Measurements from ENCODE around the gene KIF12. TPM values are rescaled to one million over a fixed set of nuclear protein-coding genes. Genes with fewer than 3 reads are reported as not detected.

Gene KIF12
- total RNA-seq, 2 experiments from 2014 or later = not detected

GRCh38 chr9:114140850-114141249, 41.8 kb upstream of the KIF12 start:
- Mint-ChIP-seq H3K4me3 (no peak overlapping the region), H3K27me3 (peaks cover 6% of the 10 kb centered on the region), H3K4me1 (ENCODE audit: low read depth) (no peaks in the 10 kb centered on the region), H3K27ac (no peak overlapping the region), H3K9me3 (no peaks in the 10 kb centered on the region), H3K36me3 (ENCODE audit: low read depth) (no peaks in the 10 kb centered on the region)
- TF ChIP-seq CTCF (IDR thresholded peaks at IDR 0.05) = no peak
- ATAC-seq (no peak), DNase-seq (no peak)
- ChIA-PET CTCF (interaction anchor here (0.5 to 6.5 kb wide), 5 partner anchors 10 to 150 kb away, joined by 3 to 32 read pairs (median 4); partner anchors contain the start of gene COL27A1), POLR2A (interaction anchor here (1.1 to 1.3 kb wide), 2 partner anchors 14 to 23 kb away, joined by 3 to 4 read pairs; partner anchors contain the start of gene COL27A1)
- intact Hi-C loops (cut with micrococcal nuclease) = no loop called here

- no peaks in the 10 kb centered on the region for H3K9me3 Mint-ChIP-seq
- no peak for DNase-seq
- H3K4me1 Mint-ChIP-seq (ENCODE audit: low read depth) = no peaks in the 10 kb centered on the region
- H3K27ac Mint-ChIP-seq = no peak overlapping the region
- TF ChIP-seq CTCF (IDR thresholded peaks at IDR 0.05) = no peak
- POLR2A ChIA-PET = interaction anchor here (1.1 kb wide), 1 partner anchor 24 kb away, joined by 4 read pairs; no protein-coding TSS in a partner anchor
- no peak for ATAC-seq
- peaks cover 6% of the 10 kb centered on the region for H3K27me3 Mint-ChIP-seq
- CTCF ChIA-PET = interaction anchor here (1.1 to 6.5 kb wide), 5 partner anchors 14 to 150 kb away, joined by 3 to 32 read pairs (median 4); partner anchors contain the start of gene COL27A1
- intact Hi-C loops (cut with micrococcal nuclease) = no loop called here
- H3K4me3 Mint-ChIP-seq = no peak overlapping the region
- H3K36me3 Mint-ChIP-seq (ENCODE audit: low read depth) = no peaks in the 10 kb centered on the region
These were observed 41.3 kb upstream of the KIF12 start for GRCh38 chr9:114140401-114140800.

GRCh38 chr9:114139071-114139470, 40.0 kb upstream of the KIF12 start:
- intact Hi-C loops (cut with micrococcal nuclease) = no loop called here
- peaks cover 6% of the 10 kb centered on the region for H3K27me3 Mint-ChIP-seq
- no peaks in the 10 kb centered on the region for H3K36me3 Mint-ChIP-seq (ENCODE audit: low read depth)
- POLR2A ChIA-PET = no interaction called here
- no peak overlapping the region for H3K27ac Mint-ChIP-seq
- H3K9me3 Mint-ChIP-seq = no peaks in the 10 kb centered on the region
- DNase-seq = no peak
- ATAC-seq = no peak
- TF ChIP-seq CTCF (IDR thresholded peaks at IDR 0.05) = no peak
- no peaks in the 10 kb centered on the region for H3K4me1 Mint-ChIP-seq (ENCODE audit: low read depth)
- no peak overlapping the region for H3K4me3 Mint-ChIP-seq
- CTCF ChIA-PET = interaction anchor here (1.2 to 6.5 kb wide), 2 partner anchors 56 to 123 kb away, joined by 3 to 32 read pairs; no protein-coding TSS in a partner anchor

GRCh38 chr9:114138552-114138971, 39.5 kb upstream of the KIF12 start:
- intact Hi-C loops (cut with micrococcal nuclease) = no loop called here
- Mint-ChIP-seq H3K27me3 (peaks cover 3% of the 10 kb centered on the region), H3K4me3 (no peak overlapping the region), H3K27ac (no peak overlapping the region), H3K4me1 (ENCODE audit: low read depth) (no peaks in the 10 kb centered on the region), H3K36me3 (ENCODE audit: low read depth) (no peaks in the 10 kb centered on the region), H3K9me3 (no peaks in the 10 kb centered on the region)
- TF ChIP-seq CTCF (IDR thresholded peaks at IDR 0.05) = no peak
- ATAC-seq = no peak
- ChIA-PET CTCF (interaction anchor here (1.2 to 6.5 kb wide), 3 partner anchors 14 to 56 kb away, joined by 3 to 32 read pairs (median 3); no protein-coding TSS in a partner anchor), POLR2A (interaction anchor here (1.1 kb wide), 1 partner anchor 9 kb away, joined by 3 read pairs; no protein-coding TSS in a partner anchor)
- no peak for DNase-seq

GRCh38 chr9:114137831-114138230, 38.7 kb upstream of the KIF12 start:
- no peaks in the 10 kb centered on the region for H3K36me3 Mint-ChIP-seq (ENCODE audit: low read depth)
- H3K4me3 Mint-ChIP-seq = no peak overlapping the region
- ATAC-seq = no peak
- no peak for TF ChIP-seq CTCF (IDR thresholded peaks at IDR 0.05)
- no peak for DNase-seq
- H3K9me3 Mint-ChIP-seq = no peaks in the 10 kb centered on the region
- CTCF ChIA-PET = interaction anchor here (1.0 to 1.4 kb wide), 4 partner anchors 15 to 153 kb away, joined by 3 to 6 read pairs (median 3); partner anchors contain the start of gene COL27A1
- POLR2A ChIA-PET = interaction anchor here (1.1 kb wide), 1 partner anchor 10 kb away, joined by 3 read pairs; no protein-coding TSS in a partner anchor
- no peaks in the 10 kb centered on the region for H3K4me1 Mint-ChIP-seq (ENCODE audit: low read depth)
- intact Hi-C loops (cut with micrococcal nuclease) = no loop called here
- H3K27me3 Mint-ChIP-seq = peaks cover 2% of the 10 kb centered on the region
- no peak overlapping the region for H3K27ac Mint-ChIP-seq
